ENCODE measurements around the gene LACTBL1. TPM values are rescaled to one million over a fixed set of nuclear protein-coding genes. Genes with fewer than 3 reads are reported as not detected.

LACTBL1 gene
- total and polyA plus RNA-seq, 2 donors (not counting 1 experiment from before 2014, with no cell fraction given), result not detected

DNA sequence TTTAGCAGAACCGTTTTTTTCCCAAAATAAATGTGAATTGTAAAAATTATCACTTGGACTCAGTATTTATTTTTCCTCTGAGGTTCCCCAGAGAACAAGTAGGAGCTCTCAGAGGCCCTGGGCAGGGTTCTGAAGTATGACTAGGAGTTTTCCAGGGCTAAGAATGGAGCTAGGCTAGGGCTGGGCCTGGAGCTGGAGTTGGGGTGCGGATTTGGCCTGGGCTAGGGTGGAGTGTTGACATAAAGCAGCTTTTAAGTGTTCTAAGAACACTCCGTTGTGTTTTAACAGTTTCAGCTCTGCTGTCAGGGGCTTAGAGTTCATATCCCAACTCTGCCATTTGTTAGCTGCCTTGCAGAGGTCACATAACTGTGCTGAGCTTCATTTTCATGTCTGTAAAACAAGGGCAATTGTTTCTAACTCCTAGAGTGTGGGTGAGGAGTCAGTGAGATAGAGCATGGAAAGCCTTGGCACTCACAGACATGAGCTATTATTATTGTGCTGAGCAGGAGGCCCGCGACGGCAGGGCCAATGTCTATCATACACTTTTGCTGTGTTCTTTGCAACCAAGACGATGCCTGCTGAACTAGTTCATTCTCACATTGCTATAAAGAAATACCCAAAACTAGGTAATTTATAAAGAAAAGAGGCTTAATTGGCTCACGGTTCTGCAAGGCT lies 51.1 kb downstream of the LACTBL1 start:
- H3K27me3 Mint-ChIP-seq, result peaks cover 20% of the 10 kb centered on the region
- Histone ChIP-seq H3K27ac (ENCODE audit: low read length in 2 of 2) (no peak overlapping the region), H3K9ac (ENCODE audit: low read length) (no peak overlapping the region), H3K4me1 (ENCODE audit: control insufficient read depth in 2 of 2, insufficient read depth in 2 of 2, low read length in 2 of 2) (no peaks in the 10 kb centered on the region), H3K9me3 (ENCODE audit: control extremely low read depth in 1 of 3, control insufficient read depth in 2 of 3, insufficient read depth in 1 of 3, low read length in 2 of 3) (no peaks in the 10 kb centered on the region), H3K27me3 (replicated peaks in 1 of 4; ENCODE audit: control extremely low read depth in 1 of 4, control insufficient read depth in 3 of 4, insufficient read depth in 4 of 4, low read length in 3 of 4) (peaks cover 0 to 2% (median 0%) of the 10 kb centered on the region in 4 experiments), H3K4me2 (replicated peaks; ENCODE audit: low read depth, low read length, poor library complexity, severe bottlenecking) (no peak overlapping the region), H3K36me3 (replicated peaks in 1 of 2; ENCODE audit: control extremely low read depth in 1 of 2, control insufficient read depth in 1 of 2, extremely low read depth in 1 of 2, insufficient read depth in 2 of 2, low read length in 1 of 2) (no peaks in the 10 kb centered on the region), H2AFZ (ENCODE audit: insufficient read depth, low read depth, low read length, poor library complexity, severe bottlenecking) (no peak overlapping the region), H4K20me1 (ENCODE audit: control insufficient read depth, insufficient read depth, low read length, poor library complexity, severe bottlenecking) (no peaks in the 10 kb centered on the region), H3K4me3 (ENCODE audit: control extremely low read depth in 1 of 5, extremely low read depth in 1 of 5, insufficient read depth in 1 of 5, low read depth in 2 of 5, low read length in 4 of 5) (no peak overlapping the region), H3K79me2 (ENCODE audit: control insufficient read depth, insufficient read depth, low read length) (no peaks in the 10 kb centered on the region)
- ATAC-seq (ENCODE audit: low read depth) (no peak), DNase-seq (no peak)
- ChIA-PET POLR2A (no interaction called here), CTCF (no interaction called here)
- intact Hi-C loops (cut with micrococcal nuclease), result no loop called here
- H3K4me1 Mint-ChIP-seq, result no peaks in the 10 kb centered on the region
- 87% methylated on average over 2 of the region's 8 CpGs for WGBS (ENCODE audit: insufficient coverage)
- H3K9me3 Mint-ChIP-seq (ENCODE audit: insufficient read depth), result no peaks in the 10 kb centered on the region
- TF ChIP-seq EZH2 (IDR thresholded peaks at IDR 0.05; ENCODE audit: borderline replicate concordance, insufficient read depth, low read depth, low read length, poor library complexity, severe bottlenecking), result no peak
- H3K27ac Mint-ChIP-seq, result no peak overlapping the region
- no peak overlapping the region for H3K4me3 Mint-ChIP-seq

DNA sequence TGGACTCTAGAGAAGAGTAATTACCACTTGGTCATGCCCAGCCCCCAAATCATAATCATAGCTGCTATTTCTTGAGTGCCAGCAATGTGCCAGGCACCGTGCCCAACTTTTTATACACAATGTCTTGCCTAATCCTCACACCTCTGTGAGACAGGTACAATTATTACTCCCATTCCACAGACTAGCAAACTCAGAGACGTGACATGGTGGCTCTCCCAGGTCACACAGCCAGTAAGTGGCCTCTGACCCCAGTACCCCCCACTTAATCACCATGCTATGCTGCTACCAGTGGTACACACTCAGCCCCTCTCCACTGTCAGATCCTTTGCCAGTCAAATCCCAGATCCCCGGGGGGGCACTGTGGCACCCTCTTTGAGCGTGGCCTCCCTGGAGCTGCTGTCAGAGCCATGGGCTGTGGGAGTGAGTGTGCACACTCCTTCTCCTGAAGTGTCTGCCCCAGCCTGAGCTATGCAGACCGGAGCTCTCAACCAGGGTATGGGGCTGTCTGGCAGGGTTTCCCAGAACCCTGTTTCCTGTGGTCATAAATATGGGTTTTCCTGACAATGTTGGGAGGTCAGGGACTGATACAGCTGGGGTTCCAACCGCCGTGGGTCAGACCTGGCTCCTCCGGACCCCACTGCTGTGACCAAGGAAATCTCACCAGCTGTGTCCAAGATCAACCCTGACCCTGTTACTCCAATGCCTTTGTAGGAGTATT lies 51.8 kb downstream of the LACTBL1 start:
- Mint-ChIP-seq H3K4me1 (no peaks in the 10 kb centered on the region), H3K27me3 (peaks cover 16% of the 10 kb centered on the region), H3K27ac (no peak overlapping the region), H3K4me3 (no peak overlapping the region), H3K9me3 (ENCODE audit: insufficient read depth) (no peaks in the 10 kb centered on the region)
- H3K27ac ChIP-seq (ENCODE audit: low read length in 2 of 2), result no peak overlapping the region
- H3K4me1 ChIP-seq (ENCODE audit: control insufficient read depth in 2 of 2, insufficient read depth in 2 of 2, low read length in 2 of 2), result no peaks in the 10 kb centered on the region
- no peak overlapping the region for H3K9ac ChIP-seq (ENCODE audit: low read length)
- no peaks in the 10 kb centered on the region for H3K79me2 ChIP-seq (ENCODE audit: control insufficient read depth, insufficient read depth, low read length)
- H2AFZ ChIP-seq (ENCODE audit: insufficient read depth, low read depth, low read length, poor library complexity, severe bottlenecking), result no peak overlapping the region
- ChIA-PET CTCF (interaction anchor here (1.8 kb wide), 1 partner anchor 10 kb away, joined by 4 read pairs; no protein-coding TSS in a partner anchor), POLR2A (no interaction called here)
- no peak overlapping the region for H3K4me3 ChIP-seq (ENCODE audit: control extremely low read depth in 1 of 5, extremely low read depth in 1 of 5, insufficient read depth in 1 of 5, low read depth in 2 of 5, low read length in 4 of 5)
- 76% methylated on average over 8 of the region's 8 CpGs for WGBS (ENCODE audit: insufficient coverage)
- no peaks in the 10 kb centered on the region for H3K36me3 ChIP-seq (replicated peaks in 1 of 2; ENCODE audit: control extremely low read depth in 1 of 2, control insufficient read depth in 1 of 2, extremely low read depth in 1 of 2, insufficient read depth in 2 of 2, low read length in 1 of 2)
- H3K9me3 ChIP-seq (ENCODE audit: control extremely low read depth in 1 of 3, control insufficient read depth in 2 of 3, insufficient read depth in 1 of 3, low read length in 2 of 3), result no peaks in the 10 kb centered on the region
- intact Hi-C loops (cut with micrococcal nuclease), result no loop called here
- H3K4me2 ChIP-seq (replicated peaks; ENCODE audit: low read depth, low read length, poor library complexity, severe bottlenecking), result no peak overlapping the region
- H4K20me1 ChIP-seq (ENCODE audit: control insufficient read depth, insufficient read depth, low read length, poor library complexity, severe bottlenecking), result no peaks in the 10 kb centered on the region
- TF ChIP-seq EZH2 (IDR thresholded peaks at IDR 0.05; ENCODE audit: borderline replicate concordance, insufficient read depth, low read depth, low read length, poor library complexity, severe bottlenecking), result no peak
- TF ChIP-seq, protein P1, sequence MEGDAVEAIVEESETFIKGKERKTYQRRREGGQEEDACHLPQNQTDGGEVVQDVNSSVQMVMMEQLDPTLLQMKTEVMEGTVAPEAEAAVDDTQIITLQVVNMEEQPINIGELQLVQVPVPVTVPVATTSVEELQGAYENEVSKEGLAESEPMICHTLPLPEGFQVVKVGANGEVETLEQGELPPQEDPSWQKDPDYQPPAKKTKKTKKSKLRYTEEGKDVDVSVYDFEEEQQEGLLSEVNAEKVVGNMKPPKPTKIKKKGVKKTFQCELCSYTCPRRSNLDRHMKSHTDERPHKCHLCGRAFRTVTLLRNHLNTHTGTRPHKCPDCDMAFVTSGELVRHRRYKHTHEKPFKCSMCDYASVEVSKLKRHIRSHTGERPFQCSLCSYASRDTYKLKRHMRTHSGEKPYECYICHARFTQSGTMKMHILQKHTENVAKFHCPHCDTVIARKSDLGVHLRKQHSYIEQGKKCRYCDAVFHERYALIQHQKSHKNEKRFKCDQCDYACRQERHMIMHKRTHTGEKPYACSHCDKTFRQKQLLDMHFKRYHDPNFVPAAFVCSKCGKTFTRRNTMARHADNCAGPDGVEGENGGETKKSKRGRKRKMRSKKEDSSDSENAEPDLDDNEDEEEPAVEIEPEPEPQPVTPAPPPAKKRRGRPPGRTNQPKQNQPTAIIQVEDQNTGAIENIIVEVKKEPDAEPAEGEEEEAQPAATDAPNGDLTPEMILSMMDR (IDR thresholded peaks at IDR 0.05), result no peak
- peaks cover 0 to 2% (median 0%) of the 10 kb centered on the region in 4 experiments for H3K27me3 ChIP-seq (replicated peaks in 1 of 4; ENCODE audit: control extremely low read depth in 1 of 4, control insufficient read depth in 3 of 4, insufficient read depth in 4 of 4, low read length in 3 of 4)
- ATAC-seq (ENCODE audit: low read depth) (no peak), DNase-seq (no peak)
